GM18505 (cell line): ENCODE results near the gene SPINK1.
"Not testable (repeated sequence)": the region's sequence is repeated elsewhere in the genome, so short reads cannot be mapped to it uniquely, and the experiment has no call there.

ENCODE experiments used
- ATAC-seq: cut with Tn5 transposase; IDR thresholded peaks from one replicate; pipeline ENCODE4 v1.9.1; 2021; ENCODE audit not compliant: unreplicated experiment
- POLR2A ChIP-seq: IDR thresholded peaks from 4 replicates; pipeline ENCODE4 v1.6.1; 2011; ENCODE audit warnings: borderline replicate concordance; ENCODE audit not compliant: insufficient read depth, insufficient read length; ENCODE audit errors: extremely low read depth

SPINK1 gene

DNA sequence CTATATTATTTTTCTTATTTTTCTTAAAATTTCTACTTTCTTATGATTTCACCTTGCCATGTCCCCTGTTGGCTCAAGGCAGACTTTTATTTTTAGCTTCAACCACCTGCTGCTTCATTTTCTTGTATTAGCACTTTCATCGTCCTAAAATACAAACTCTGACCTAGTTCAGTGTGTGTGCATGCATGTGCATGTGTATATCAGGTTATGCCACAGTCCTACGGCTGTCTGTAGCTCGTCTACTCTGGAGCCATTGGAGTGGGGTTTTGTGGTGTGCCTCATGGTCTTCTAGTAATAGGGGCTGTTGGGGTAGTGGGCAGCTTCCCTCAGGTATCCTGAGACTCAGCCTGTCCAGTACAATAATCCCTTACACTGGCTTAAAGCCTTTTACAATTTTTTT is 13.4 kb upstream of the SPINK1 start:
- ATAC-seq, result no peak
- TF ChIP-seq POLR2A, result no peak

DNA sequence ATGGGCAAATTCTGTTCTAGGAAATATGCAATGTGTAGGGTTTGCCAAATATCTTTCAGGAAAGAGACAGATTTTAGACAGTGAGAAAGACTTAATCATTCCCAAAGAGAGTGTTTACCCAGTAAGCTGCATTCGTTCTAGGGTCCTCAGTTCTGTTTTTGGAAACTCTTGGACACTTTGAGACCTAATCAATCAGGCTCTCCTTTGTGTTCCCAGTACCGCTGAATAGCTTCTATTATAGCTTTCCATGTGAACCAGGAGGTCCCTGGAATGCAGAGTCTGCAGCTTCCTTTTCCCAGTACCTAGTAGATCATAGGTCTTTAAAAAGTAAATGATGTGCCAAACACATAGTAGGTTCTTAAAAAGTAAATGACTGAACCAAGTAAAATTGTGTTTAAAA is 11.4 kb upstream of the SPINK1 start:
- no peak for ATAC-seq
- TF ChIP-seq POLR2A, result no peak

DNA sequence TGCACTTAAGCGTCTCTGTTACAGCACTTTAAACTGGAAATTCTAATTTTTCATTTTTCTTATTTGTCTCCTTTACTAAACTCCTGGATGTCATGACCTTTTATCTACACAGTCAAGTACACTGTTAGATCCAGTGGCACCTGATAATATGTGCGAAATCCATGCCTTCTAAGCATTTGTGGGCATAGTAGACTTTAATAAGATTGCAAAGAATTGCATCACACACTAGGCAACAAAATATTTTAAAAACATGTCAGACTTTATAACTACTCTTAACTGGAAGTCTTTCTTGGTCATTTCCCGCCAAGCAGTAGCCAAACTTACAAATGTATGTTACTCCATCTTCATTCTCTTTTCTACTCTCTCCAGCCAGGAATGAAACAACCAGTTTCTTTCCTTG is 5.0 kb upstream of the SPINK1 start:
- no peak for ATAC-seq
- TF ChIP-seq POLR2A, result no peak

DNA sequence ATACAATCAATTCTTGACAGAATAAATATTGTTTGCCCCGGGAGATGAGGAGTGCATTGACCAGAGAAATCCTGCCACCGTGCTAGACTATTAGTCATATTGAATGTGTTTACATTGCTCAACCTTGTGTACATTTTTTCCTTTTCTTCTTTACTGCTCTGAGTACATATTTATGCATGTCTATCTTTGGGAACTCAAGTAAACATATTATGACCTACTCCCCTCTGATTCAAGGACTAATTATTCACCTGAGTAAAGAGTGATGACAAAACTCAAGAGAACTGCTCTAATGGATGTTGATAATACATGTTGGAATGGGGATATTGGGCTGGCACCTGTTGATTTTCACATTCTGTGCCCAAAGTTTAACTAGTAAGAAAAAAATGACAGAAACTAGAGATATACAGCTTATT is 3.9 kb upstream of the SPINK1 start:
- ATAC-seq, result no peak
- TF ChIP-seq POLR2A, result no peak

DNA sequence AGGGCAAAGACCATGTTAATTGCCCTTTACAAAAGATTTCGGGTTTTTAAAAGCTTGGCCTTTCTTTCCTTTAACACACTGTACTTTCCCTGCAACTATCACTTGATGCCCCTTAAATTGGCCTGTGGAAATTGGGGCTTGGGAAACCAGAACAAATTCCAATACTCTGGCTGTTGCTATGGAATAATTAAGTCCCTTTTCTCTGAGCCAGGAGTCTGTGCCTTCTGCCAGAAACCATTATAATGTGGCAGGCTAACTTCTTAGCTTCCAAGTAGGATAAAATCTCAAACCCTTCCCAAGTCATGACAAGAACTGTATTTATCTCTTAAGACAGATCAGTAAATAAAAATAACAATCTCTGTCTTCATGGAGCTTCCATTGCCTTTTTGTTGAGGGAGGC is 1.1 kb upstream of the SPINK1 start:
- ATAC-seq, result no peak
- no peak for TF ChIP-seq POLR2A

DNA sequence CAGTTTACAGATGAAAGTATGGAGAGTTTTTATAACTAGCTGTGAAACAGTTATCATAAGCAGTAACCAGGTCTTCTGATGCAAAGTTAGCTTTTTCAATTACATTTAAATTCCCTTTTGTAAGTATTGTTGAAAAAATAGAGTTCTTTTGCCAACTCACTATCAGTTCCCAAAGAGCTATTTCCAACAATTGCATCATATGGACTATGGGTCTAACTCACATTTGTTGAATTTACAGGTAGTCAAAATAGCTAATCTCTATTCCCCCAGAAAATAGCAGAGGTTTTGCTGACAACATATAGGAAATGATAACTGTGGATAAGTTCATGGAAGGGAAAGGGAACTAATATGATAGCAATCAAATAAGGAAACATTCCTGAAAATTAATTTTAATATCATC is 1.4 kb downstream of the SPINK1 start:
- no peak for TF ChIP-seq POLR2A
- ATAC-seq, result no peak

DNA sequence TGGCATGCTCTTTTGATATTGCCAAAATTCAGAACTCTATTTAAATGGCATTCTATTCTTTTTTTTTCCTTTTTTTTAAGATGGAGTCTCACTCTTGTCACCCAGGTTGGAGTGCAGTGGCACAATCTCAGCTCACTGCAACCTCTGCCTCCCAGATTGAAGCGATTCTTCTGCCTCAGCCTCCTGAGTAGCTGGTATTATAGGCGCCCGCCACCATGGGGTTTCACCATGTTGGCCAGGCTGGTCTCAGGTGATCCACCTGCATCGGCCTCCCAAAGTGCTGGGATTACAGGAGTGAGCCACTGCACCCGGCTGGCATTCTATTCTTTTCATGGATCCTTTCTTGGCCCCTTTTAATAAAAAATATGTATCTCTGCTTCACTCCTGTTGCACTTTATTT is 4.5 kb downstream of the SPINK1 start:
- ATAC-seq, result not testable (repeated sequence)

DNA sequence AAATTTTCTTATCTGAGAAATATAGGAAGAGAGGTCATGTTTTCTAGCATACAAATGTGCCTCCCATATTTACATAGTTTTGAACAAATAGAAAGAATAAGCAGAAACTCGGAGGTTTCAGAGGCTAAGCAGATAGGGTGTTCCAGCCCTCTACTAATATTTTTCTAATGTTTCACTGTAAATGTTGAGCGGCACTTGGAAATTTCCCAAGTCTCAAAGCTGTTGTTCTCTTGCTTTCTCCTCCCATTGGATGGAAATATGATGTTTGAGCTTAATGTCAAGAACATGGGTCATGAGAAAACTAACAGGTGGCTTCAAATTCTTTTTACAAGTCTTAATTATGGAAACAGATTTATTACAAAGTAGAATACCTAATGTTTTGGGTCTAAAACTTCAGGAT is 5.1 kb downstream of the SPINK1 start:
- no peak for ATAC-seq

DNA sequence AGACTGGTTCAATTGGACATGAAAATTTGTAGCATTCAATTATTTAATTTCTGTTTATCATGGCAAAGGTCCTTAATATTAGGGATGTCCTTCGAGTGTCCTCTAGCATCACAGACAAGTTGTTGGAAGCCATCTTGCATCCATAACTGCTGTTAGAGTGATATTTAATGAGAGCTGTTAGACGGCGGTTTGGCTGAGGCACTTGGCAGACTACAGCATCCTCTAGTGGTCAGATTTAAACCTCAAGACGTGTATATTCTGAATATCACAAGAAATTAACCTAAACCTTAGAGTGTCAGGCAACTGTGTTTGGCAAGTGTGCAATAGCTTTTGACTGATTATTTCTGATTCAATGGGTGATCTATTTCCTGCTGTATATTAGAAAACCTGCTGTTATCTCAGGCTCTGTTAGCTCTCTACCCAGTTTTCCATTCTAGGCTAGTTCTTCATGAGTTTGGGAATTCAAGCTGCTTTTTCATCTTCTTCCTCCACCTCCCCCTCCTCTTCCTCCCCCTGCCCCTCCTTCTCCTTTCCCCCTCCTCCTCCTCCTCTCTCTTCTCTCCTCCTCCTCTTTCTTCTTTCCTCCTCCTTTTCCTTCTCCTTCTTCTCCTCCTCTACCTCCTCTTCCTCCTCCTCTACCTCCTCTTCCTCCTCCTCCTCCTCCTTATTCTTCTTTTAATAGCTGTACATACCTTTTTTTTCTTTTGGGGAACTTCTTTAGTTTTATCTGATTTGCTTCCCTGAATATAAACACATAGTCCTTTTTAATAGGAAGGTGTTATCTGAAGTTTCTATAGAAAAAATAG is 8.6 kb downstream of the SPINK1 start:
- no peak for TF ChIP-seq POLR2A
- ATAC-seq, result peak; percentile 90

More for the DNA sequence above, 5.1 kb downstream of the SPINK1 start:
- TF ChIP-seq POLR2A, result no peak

DNA sequence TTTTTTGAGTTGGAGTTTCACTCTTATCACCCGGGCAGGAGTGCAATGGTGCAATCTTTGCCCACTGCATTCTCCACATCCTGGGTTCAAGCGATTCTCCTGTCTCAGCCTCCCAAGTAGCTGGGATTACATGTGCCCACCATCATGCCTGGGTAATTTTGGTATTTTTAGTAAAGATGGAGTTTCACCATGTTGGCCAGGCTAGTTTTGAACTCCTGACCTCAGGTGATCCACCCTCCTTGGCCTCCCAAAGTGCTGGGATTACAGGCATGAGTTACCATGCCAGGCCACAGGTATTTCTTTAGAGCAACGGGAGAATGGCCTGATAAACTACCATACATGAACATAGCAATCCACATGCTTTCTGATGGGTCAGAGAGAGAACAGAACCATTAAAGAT is 9.2 kb downstream of the SPINK1 start:
- not testable (repeated sequence) for ATAC-seq

DNA sequence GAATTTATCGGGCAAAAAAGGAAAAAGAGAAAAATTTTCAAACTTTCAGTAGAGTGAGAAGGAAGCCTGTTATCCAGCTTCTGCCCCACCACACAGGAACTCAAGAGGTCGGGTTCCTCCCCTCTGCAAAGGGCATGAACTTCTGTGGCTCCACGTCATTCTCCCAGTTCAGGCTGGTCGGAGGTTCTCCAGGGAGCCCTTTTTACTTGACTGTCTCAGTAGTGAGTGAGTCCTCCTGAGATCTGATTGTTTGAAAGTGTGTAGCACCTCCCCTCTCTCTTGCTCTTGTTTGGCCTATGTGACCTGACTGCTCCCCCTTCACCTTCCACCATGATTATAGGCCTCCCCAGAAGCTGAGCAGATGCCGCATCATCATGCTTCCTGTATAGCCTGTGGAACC is 9.7 kb downstream of the SPINK1 start:
- no peak for TF ChIP-seq POLR2A
- no peak for ATAC-seq

DNA sequence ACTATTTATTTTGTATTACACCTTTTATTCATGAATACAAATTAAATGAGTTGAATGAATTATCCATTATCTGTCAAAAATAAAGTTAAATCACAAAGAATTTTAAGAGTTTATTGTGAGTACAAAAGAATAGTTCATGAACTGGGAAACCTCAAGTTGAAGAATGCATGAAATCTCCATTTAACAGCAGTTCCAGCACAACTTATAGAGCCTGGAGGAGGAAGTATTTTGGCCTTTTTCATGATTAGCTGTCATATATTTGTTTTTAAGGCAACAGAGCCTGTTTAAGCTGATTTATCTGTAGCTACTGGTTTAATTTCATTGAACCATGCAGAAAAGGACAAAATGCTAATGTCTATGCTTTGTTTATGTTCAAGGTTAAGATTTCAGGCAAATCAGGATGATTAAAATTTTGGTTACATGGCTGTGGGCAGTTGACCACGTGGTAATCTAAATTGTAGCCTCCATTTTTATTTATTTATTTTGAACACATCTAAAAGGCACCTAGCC is 12.2 kb downstream of the SPINK1 start:
- TF ChIP-seq POLR2A, result no peak
- no peak for ATAC-seq

DNA sequence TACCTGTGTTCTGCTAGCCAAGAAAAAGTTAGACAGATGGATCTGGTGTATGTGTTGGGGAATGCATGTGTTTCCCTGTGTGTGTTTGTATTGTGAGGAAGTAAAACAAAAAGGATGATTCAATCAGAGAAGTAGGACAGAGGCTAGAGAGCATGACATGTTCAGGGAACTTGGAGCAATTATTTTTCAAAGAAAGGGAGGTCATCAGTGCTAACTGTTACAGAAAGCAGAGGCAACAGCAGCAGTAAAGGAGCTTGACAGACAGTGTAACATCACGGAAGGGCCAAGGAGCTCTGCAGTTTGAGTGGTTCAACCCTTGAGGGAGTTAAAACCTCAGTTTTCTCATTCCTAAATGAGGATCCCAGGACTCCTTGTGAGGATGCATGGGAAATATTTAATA is 13.2 kb downstream of the SPINK1 start:
- ATAC-seq, result no peak

DNA sequence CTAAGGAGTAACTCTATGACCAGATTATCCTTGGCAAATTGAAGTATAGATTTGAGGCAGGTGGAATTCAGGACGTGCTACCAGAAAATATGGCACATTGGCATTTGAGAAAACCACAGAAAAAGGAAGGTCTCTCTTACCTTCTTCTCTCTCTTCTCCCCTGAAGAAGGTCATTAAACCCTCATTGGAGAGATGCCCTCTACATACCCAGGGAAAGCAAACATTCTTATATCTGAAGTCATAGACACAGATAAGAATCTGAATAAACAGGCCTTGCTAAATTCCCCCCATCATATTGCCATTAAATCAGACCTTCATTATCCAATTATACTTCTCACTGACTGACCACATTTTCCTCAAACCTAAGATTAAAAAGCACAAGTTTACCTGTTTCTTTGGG is 17.8 kb downstream of the SPINK1 start:
- TF ChIP-seq POLR2A, result no peak
- no peak for ATAC-seq

More for the DNA sequence above, 13.2 kb downstream of the SPINK1 start:
- TF ChIP-seq POLR2A, result no peak
